AG09319 (cell line): ENCODE measurements around the gene TNNC2.

Experiments
- DNase-seq: peaks from one replicate; pipeline ENCODE4 v3.0.0-alpha.2; 2010; ENCODE audit warnings: low read depth; ENCODE audit errors: extremely low read depth
- CTCF ChIP-seq: IDR thresholded peaks from 2 replicates; pipeline ENCODE4 v1.5.1; 2011; ENCODE audit warnings: low read depth, mild to moderate bottlenecking, inconsistent platforms, low read length, moderate library complexity

TNNC2 gene

GRCh38 chr20:45818239-45818638, 8.9 kb downstream of the TNNC2 start:
- no peak for TF ChIP-seq CTCF

GRCh38 chr20:45817376-45818194, 9.5 kb downstream of the TNNC2 start:
- peak; percentile 66 for DNase-seq
- no peak for TF ChIP-seq CTCF

More at GRCh38 chr20:45818239-45818638, 8.9 kb downstream of the TNNC2 start:
- no peak for DNase-seq

GRCh38 chr20:45816951-45817350, 10.2 kb downstream of the TNNC2 start:
- DNase-seq = no peak
- TF ChIP-seq CTCF = no peak

- no peak for TF ChIP-seq CTCF
- DNase-seq = no peak
These were observed 12.8 kb downstream of the TNNC2 start for GRCh38 chr20:45814314-45814713.

- no peak for DNase-seq
- TF ChIP-seq CTCF = no peak
These were observed 13.6 kb downstream of the TNNC2 start for GRCh38 chr20:45813489-45813888.

- no peak for TF ChIP-seq CTCF
- DNase-seq = no peak
These were observed 14.1 kb downstream of the TNNC2 start for GRCh38 chr20:45813006-45813340.

- no peak for TF ChIP-seq CTCF
- DNase-seq = peak; percentile 99
These were observed 14.7 kb downstream of the TNNC2 start, which contains the start of gene UBE2C for GRCh38 chr20:45812157-45813005. UBE2C (plus strand) TSS chr20:45812644; CDS start chr20:45812696, 52 bp downstream.
